ENCODE measurements around the gene C5orf15. TPM values are rescaled to one million over a fixed set of nuclear protein-coding genes. Genes with fewer than 3 reads are reported as not detected.

C5orf15 gene
- total RNA-seq, 1 experiment from 2014 or later, result 28.8 TPM

DNA sequence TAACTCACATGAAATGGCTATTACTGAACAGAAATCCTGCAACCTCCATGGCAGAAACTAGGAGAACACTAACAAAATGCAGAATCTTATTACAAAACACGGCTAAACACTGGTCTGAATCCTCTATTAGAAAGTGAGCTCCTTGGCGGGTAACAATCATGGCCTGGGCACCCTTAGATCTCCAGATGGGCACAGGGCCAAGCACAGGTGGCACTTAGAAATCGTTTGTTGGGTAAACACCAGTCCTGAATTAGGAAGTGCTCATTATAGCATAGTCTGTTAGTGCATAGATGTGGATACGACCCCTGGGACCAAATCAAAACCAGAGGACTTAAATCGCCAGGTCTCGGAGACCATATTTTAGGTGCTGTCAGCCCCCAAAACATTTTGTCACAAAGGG, 22.0 kb upstream of the C5orf15 start:
- ChIA-PET CTCF (no interaction called here), POLR2A (no interaction called here), RAD21 (ENCODE audit: low non-redundant PET in 1 of 2, low total read pairs in 2 of 2, uncharacterized antibody in 2 of 2, unreplicated experiment in 2 of 2) (no interaction called here)
- H3K4me1 ChIP-seq (ENCODE audit: control insufficient read depth in 1 of 2, insufficient read depth in 2 of 2, low read length in 2 of 2), result peaks cover 0 to 2% of the 10 kb centered on the region in 2 experiments; a peak in 2 of 4 replicates
- ATAC-seq (no peak), DNase-seq (ENCODE audit: low read depth, low spot score) (no peak)
- H3K9me2 ChIP-seq (ENCODE audit: insufficient read depth), result no peaks in the 10 kb centered on the region
- BruUV-seq (replicated peaks), result no TSS peak
- intact Hi-C loops (cut with micrococcal nuclease), result no loop called here
- H3K27ac ChIP-seq (ENCODE audit: low read depth, low read length), result no peak overlapping the region
- peaks cover 97% of the 10 kb centered on the region for H3K79me2 ChIP-seq (ENCODE audit: insufficient read depth, low read length)
- TF ChIP-seq, protein P1, sequence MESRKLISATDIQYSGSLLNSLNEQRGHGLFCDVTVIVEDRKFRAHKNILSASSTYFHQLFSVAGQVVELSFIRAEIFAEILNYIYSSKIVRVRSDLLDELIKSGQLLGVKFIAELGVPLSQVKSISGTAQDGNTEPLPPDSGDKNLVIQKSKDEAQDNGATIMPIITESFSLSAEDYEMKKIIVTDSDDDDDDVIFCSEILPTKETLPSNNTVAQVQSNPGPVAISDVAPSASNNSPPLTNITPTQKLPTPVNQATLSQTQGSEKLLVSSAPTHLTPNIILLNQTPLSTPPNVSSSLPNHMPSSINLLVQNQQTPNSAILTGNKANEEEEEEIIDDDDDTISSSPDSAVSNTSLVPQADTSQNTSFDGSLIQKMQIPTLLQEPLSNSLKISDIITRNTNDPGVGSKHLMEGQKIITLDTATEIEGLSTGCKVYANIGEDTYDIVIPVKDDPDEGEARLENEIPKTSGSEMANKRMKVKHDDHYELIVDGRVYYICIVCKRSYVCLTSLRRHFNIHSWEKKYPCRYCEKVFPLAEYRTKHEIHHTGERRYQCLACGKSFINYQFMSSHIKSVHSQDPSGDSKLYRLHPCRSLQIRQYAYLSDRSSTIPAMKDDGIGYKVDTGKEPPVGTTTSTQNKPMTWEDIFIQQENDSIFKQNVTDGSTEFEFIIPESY (IDR thresholded peaks at IDR 0.05; ENCODE audit: extremely low read depth, insufficient replicate concordance, low read length), result no peak
- TF ChIP-seq, protein P2, sequence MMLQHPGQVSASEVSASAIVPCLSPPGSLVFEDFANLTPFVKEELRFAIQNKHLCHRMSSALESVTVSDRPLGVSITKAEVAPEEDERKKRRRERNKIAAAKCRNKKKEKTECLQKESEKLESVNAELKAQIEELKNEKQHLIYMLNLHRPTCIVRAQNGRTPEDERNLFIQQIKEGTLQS (IDR thresholded peaks at IDR 0.05), result no peak
- TF ChIP-seq ZFX (IDR thresholded peaks at IDR 0.05) (no peak), TCF7L2 (IDR thresholded peaks at IDR 0.05; ENCODE audit: borderline replicate concordance, extremely low read depth, insufficient read depth, insufficient read length) (no peak), ZNF274 (IDR thresholded peaks at IDR 0.05; ENCODE audit: low read depth, low read length) (no peak), YY1 (IDR thresholded peaks at IDR 0.05; ENCODE audit: extremely low read depth, insufficient replicate concordance, low read depth, low read length) (no peak), POLR2A (IDR thresholded peaks at IDR 0.05; ENCODE audit: borderline replicate concordance, extremely low read depth, insufficient read depth, insufficient read length) (no peak), EGR1 (IDR thresholded peaks at IDR 0.05; ENCODE audit: low read depth) (no peak), FOSL1 (IDR thresholded peaks at IDR 0.05; ENCODE audit: low read depth) (no peak), ELF1 (IDR thresholded peaks at IDR 0.05; ENCODE audit: borderline replicate concordance, low read depth) (no peak), CEBPB (IDR thresholded peaks at IDR 0.05; ENCODE audit: low read depth) (no peak), CBX3 (IDR thresholded peaks at IDR 0.05; ENCODE audit: low read depth) (no peak), JUND (IDR thresholded peaks at IDR 0.05) (no peak), RAD21 (IDR thresholded peaks at IDR 0.05; ENCODE audit: low read depth) (no peak)
- TF ChIP-seq, protein P3, sequence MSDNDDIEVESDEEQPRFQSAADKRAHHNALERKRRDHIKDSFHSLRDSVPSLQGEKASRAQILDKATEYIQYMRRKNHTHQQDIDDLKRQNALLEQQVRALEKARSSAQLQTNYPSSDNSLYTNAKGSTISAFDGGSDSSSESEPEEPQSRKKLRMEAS (IDR thresholded peaks at IDR 0.05), result no peak
- TF ChIP-seq, protein P4, sequence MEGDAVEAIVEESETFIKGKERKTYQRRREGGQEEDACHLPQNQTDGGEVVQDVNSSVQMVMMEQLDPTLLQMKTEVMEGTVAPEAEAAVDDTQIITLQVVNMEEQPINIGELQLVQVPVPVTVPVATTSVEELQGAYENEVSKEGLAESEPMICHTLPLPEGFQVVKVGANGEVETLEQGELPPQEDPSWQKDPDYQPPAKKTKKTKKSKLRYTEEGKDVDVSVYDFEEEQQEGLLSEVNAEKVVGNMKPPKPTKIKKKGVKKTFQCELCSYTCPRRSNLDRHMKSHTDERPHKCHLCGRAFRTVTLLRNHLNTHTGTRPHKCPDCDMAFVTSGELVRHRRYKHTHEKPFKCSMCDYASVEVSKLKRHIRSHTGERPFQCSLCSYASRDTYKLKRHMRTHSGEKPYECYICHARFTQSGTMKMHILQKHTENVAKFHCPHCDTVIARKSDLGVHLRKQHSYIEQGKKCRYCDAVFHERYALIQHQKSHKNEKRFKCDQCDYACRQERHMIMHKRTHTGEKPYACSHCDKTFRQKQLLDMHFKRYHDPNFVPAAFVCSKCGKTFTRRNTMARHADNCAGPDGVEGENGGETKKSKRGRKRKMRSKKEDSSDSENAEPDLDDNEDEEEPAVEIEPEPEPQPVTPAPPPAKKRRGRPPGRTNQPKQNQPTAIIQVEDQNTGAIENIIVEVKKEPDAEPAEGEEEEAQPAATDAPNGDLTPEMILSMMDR (IDR thresholded peaks at IDR 0.05 in 2 of 3, conservative IDR thresholded peaks at IDR 0.05 in 1 of 3; ENCODE audit: borderline replicate concordance in 1 of 3, insufficient read depth in 1 of 3, low read depth in 2 of 3, low read length in 2 of 3), result no peak
- H3K9ac ChIP-seq (ENCODE audit: low read length), result no peak overlapping the region
- no peaks in the 10 kb centered on the region for H3K27me3 ChIP-seq (ENCODE audit: insufficient read depth, low read length)
- no peak overlapping the region for H3K4me3 ChIP-seq (replicated peaks in 1 of 2; ENCODE audit: low read depth in 1 of 2, low read length in 2 of 2)
- peaks cover 25% of the 10 kb centered on the region; the same call in 1 of the 2 replicates for H4K20me1 ChIP-seq (ENCODE audit: insufficient read depth)
- no peaks in the 10 kb centered on the region for H3K9me3 ChIP-seq (ENCODE audit: control insufficient read depth in 1 of 2, insufficient read depth in 1 of 2, low read depth in 1 of 2, low read length in 2 of 2)
- no peak overlapping the region for H3K4me2 ChIP-seq (ENCODE audit: low read length)
- peaks cover 47 to 51% of the 10 kb centered on the region in 2 experiments; a peak in 3 of 4 replicates for H3K36me3 ChIP-seq (ENCODE audit: control insufficient read depth in 1 of 2, insufficient read depth in 2 of 2, low read length in 2 of 2)
- H2AFZ ChIP-seq (ENCODE audit: low read depth, low read length, poor library complexity, severe bottlenecking), result no peak overlapping the region

Data from HCT116 (cell line).